Measurements from ENCODE around the gene ZNF416.

Gene ZNF416

GRCh38 chr19:57559008-57559403 is 19.7 kb downstream of the ZNF416 start:
- DNase-seq (ENCODE audit: low read depth), result no peak

GRCh38 chr19:57558525-57558924 is 20.2 kb downstream of the ZNF416 start:
- DNase-seq (ENCODE audit: low read depth), result no peak

- DNase-seq (ENCODE audit: low read depth), result no peak
Measured at GRCh38 chr19:57557659-57558058, 21.1 kb downstream of the ZNF416 start.

GRCh38 chr19:57552432-57552831 is 26.3 kb downstream of the ZNF416 start:
- DNase-seq (ENCODE audit: low read depth), result no peak

- no peak for DNase-seq (ENCODE audit: low read depth)
Measured at GRCh38 chr19:57546513-57546912, 32.2 kb downstream of the ZNF416 start.

- DNase-seq (ENCODE audit: low read depth), result no peak
Measured at GRCh38 chr19:57537953-57538547, 40.7 kb downstream of the ZNF416 start.

- DNase-seq (ENCODE audit: low read depth), result peak; percentile 74
Measured at GRCh38 chr19:57527136-57527881, 51.4 kb downstream of the ZNF416 start, which contains the start of gene ZNF549. Gene ZNF549, plus strand, starts transcription at chr19:57527356. Its CDS starts 218 bp downstream, at chr19:57527574.

Measured in stimulated activated CD8-positive, alpha-beta memory T cell treated with anti-CD3 and anti-CD28 coated beads, Interleukin-15, amount 100 ng/mL, for 1 hour (primary cell).